ENCODE results near the gene CCT3. TPM values are rescaled to one million over a fixed set of nuclear protein-coding genes. Genes with fewer than 3 reads are reported as not detected.

CCT3 gene
- total RNA-seq, result 106 and 109 TPM in 2 replicates
- total RNA-seq (2013), result 196 TPM
- polyA plus RNA-seq, result 78.4 and 107 TPM in 2 replicates
- 125 and 126 TPM in 2 replicates for polyA minus RNA-seq

GRCh38 chr1:156338180-156338976 is at the start of gene CCT3, which contains the start of gene TSACC:
Gene CCT3, minus strand, starts transcription at chr1:156338292. Its CDS starts 108 bp downstream, at chr1:156338184.
Gene TSACC, plus strand, starts transcription at chr1:156338526. Its CDS starts 1,232 bp downstream, at chr1:156339758.
- TF ChIP-seq, protein P1, sequence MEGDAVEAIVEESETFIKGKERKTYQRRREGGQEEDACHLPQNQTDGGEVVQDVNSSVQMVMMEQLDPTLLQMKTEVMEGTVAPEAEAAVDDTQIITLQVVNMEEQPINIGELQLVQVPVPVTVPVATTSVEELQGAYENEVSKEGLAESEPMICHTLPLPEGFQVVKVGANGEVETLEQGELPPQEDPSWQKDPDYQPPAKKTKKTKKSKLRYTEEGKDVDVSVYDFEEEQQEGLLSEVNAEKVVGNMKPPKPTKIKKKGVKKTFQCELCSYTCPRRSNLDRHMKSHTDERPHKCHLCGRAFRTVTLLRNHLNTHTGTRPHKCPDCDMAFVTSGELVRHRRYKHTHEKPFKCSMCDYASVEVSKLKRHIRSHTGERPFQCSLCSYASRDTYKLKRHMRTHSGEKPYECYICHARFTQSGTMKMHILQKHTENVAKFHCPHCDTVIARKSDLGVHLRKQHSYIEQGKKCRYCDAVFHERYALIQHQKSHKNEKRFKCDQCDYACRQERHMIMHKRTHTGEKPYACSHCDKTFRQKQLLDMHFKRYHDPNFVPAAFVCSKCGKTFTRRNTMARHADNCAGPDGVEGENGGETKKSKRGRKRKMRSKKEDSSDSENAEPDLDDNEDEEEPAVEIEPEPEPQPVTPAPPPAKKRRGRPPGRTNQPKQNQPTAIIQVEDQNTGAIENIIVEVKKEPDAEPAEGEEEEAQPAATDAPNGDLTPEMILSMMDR (IDR thresholded peaks at IDR 0.05), result no peak
- no peak for TF ChIP-seq EZH2 (IDR thresholded peaks at IDR 0.05; ENCODE audit: borderline replicate concordance, insufficient read depth, low read depth, low read length, poor library complexity, severe bottlenecking)
- Histone ChIP-seq H3K9me3 (ENCODE audit: control extremely low read depth in 1 of 3, control insufficient read depth in 2 of 3, insufficient read depth in 1 of 3, low read length in 2 of 3) (no peaks in the 10 kb centered on the region), H3K27me3 (replicated peaks in 1 of 4; ENCODE audit: control extremely low read depth in 1 of 4, control insufficient read depth in 3 of 4, insufficient read depth in 4 of 4, low read length in 3 of 4) (no peaks in the 10 kb centered on the region), H3K4me2 (replicated peaks; ENCODE audit: low read depth, low read length, poor library complexity, severe bottlenecking) (peak within 1 kb of the TSS; percentile 79), H2AFZ (ENCODE audit: insufficient read depth, low read depth, low read length, poor library complexity, severe bottlenecking) (peak within 1 kb of the TSS; percentile 77), H3K27ac (ENCODE audit: low read length in 2 of 2) (peak within 1 kb of the TSS; percentile 70 to 74), H3K4me3 (ENCODE audit: control extremely low read depth in 1 of 5, extremely low read depth in 1 of 5, insufficient read depth in 1 of 5, low read depth in 2 of 5, low read length in 4 of 5) (peak within 1 kb of the TSS; percentile 82 to 98 (median 87)), H3K9ac (ENCODE audit: low read length) (peak within 1 kb of the TSS; percentile 81), H3K4me1 (ENCODE audit: control insufficient read depth in 2 of 2, insufficient read depth in 2 of 2, low read length in 2 of 2) (peaks cover 13 to 19% of the 10 kb centered on the region in 2 donors), H3K79me2 (ENCODE audit: control insufficient read depth, insufficient read depth, low read length) (peaks cover 37% of the 10 kb centered on the region), H4K20me1 (ENCODE audit: control insufficient read depth, insufficient read depth, low read length, poor library complexity, severe bottlenecking) (peaks cover 27% of the 10 kb centered on the region), H3K36me3 (replicated peaks in 1 of 2; ENCODE audit: control extremely low read depth in 1 of 2, control insufficient read depth in 1 of 2, extremely low read depth in 1 of 2, insufficient read depth in 2 of 2, low read length in 1 of 2) (peaks cover 0 to 25% of the 10 kb centered on the region in 2 experiments)
- H3K4me3 Mint-ChIP-seq, result peak within 1 kb of the TSS; percentile 97
- WGBS (ENCODE audit: insufficient coverage), result 0% methylated on average over 45 of the region's 47 CpGs
- H3K4me1 Mint-ChIP-seq, result peaks cover 35% of the 10 kb centered on the region
- H3K9me3 Mint-ChIP-seq (ENCODE audit: insufficient read depth), result no peaks in the 10 kb centered on the region
- H3K27ac Mint-ChIP-seq, result peak within 1 kb of the TSS; percentile 96
- ATAC-seq (ENCODE audit: low read depth) (peak; percentile 94), DNase-seq (peak; percentile 100)
- intact Hi-C loops (cut with micrococcal nuclease), result loop anchor here (1.0 to 5.0 kb wide), 7 partner anchors 56 to 414 kb away; partner anchors contain the start of genes HDGF, MEF2D, MEX3A and PMF1
- ChIA-PET POLR2A (interaction anchor here (0.6 kb wide), 1 partner anchor 128 kb away, joined by 3 read pairs; no protein-coding TSS in a partner anchor), CTCF (interaction anchor here (0.8 to 1.0 kb wide), 3 partner anchors 47 to 319 kb away, joined by 3 to 4 read pairs (median 4); no protein-coding TSS in a partner anchor)
- H3K27me3 Mint-ChIP-seq, result no peaks in the 10 kb centered on the region

- H3K27ac ChIP-seq (ENCODE audit: low read length in 2 of 2), result no peak overlapping the region
- Mint-ChIP-seq H3K4me3 (no peak overlapping the region), H3K4me1 (peaks cover 8% of the 10 kb centered on the region), H3K27ac (no peak overlapping the region), H3K9me3 (ENCODE audit: insufficient read depth) (no peaks in the 10 kb centered on the region), H3K27me3 (peaks cover 24% of the 10 kb centered on the region)
- peaks cover 0 to 53% (median 15%) of the 10 kb centered on the region in 4 experiments for H3K27me3 ChIP-seq (replicated peaks in 1 of 4; ENCODE audit: control extremely low read depth in 1 of 4, control insufficient read depth in 3 of 4, insufficient read depth in 4 of 4, low read length in 3 of 4)
- H3K4me3 ChIP-seq (ENCODE audit: control extremely low read depth in 1 of 5, extremely low read depth in 1 of 5, insufficient read depth in 1 of 5, low read depth in 2 of 5, low read length in 4 of 5), result no peak overlapping the region
- no peaks in the 10 kb centered on the region for H4K20me1 ChIP-seq (ENCODE audit: control insufficient read depth, insufficient read depth, low read length, poor library complexity, severe bottlenecking)
- no peaks in the 10 kb centered on the region for H3K36me3 ChIP-seq (replicated peaks in 1 of 2; ENCODE audit: control extremely low read depth in 1 of 2, control insufficient read depth in 1 of 2, extremely low read depth in 1 of 2, insufficient read depth in 2 of 2, low read length in 1 of 2)
- no peak overlapping the region for H3K9ac ChIP-seq (ENCODE audit: low read length)
- DNase-seq, result no peak
- H2AFZ ChIP-seq (ENCODE audit: insufficient read depth, low read depth, low read length, poor library complexity, severe bottlenecking), result no peak overlapping the region
- 22% methylated on average over 15 of the region's 15 CpGs for WGBS (ENCODE audit: insufficient coverage)
- TF ChIP-seq EZH2 (IDR thresholded peaks at IDR 0.05; ENCODE audit: borderline replicate concordance, insufficient read depth, low read depth, low read length, poor library complexity, severe bottlenecking), result peak; percentile 52
- TF ChIP-seq, protein P1 (IDR thresholded peaks at IDR 0.05), result no peak
- intact Hi-C loops (cut with micrococcal nuclease), result no loop called here
- ATAC-seq (ENCODE audit: low read depth), result no peak
- no peaks in the 10 kb centered on the region for H3K79me2 ChIP-seq (ENCODE audit: control insufficient read depth, insufficient read depth, low read length)
- peaks cover 0 to 3% (median 0%) of the 10 kb centered on the region in 3 donors for H3K9me3 ChIP-seq (ENCODE audit: control extremely low read depth in 1 of 3, control insufficient read depth in 2 of 3, insufficient read depth in 1 of 3, low read length in 2 of 3)
- peak overlapping the region; percentile 40 for H3K4me2 ChIP-seq (replicated peaks; ENCODE audit: low read depth, low read length, poor library complexity, severe bottlenecking)
- CTCF ChIA-PET, result interaction anchor here (0.9 to 12.5 kb wide), 9 partner anchors 9 to 223 kb away, joined by 3 to 445 read pairs (median 21); no protein-coding TSS in a partner anchor
- H3K4me1 ChIP-seq (ENCODE audit: control insufficient read depth in 2 of 2, insufficient read depth in 2 of 2, low read length in 2 of 2), result peaks cover 4 to 19% of the 10 kb centered on the region in 2 donors
- POLR2A ChIA-PET, result no interaction called here
Measured at GRCh38 chr1:156387870-156388173, 49.7 kb upstream of the CCT3 start.

Measured in B cell (primary cell).